Measurements from ENCODE around the gene CALML6.

DNA sequence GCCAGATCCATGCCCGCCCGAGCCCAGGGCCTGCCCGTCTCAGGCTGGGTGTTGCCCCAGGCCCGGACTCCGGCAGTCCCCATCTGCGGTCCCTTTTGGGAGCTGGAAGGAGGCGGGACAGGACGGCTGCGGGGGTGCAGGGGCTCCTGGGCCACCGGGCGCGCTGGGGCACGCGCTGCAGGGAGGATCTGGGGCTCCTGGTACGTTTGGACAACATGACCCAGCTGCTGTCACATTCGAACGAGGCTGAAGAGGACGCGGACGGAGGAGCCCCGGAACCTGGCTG lies 6.6 kb upstream of the CALML6 start:
- TF ChIP-seq, protein P1, sequence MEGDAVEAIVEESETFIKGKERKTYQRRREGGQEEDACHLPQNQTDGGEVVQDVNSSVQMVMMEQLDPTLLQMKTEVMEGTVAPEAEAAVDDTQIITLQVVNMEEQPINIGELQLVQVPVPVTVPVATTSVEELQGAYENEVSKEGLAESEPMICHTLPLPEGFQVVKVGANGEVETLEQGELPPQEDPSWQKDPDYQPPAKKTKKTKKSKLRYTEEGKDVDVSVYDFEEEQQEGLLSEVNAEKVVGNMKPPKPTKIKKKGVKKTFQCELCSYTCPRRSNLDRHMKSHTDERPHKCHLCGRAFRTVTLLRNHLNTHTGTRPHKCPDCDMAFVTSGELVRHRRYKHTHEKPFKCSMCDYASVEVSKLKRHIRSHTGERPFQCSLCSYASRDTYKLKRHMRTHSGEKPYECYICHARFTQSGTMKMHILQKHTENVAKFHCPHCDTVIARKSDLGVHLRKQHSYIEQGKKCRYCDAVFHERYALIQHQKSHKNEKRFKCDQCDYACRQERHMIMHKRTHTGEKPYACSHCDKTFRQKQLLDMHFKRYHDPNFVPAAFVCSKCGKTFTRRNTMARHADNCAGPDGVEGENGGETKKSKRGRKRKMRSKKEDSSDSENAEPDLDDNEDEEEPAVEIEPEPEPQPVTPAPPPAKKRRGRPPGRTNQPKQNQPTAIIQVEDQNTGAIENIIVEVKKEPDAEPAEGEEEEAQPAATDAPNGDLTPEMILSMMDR (IDR thresholded peaks at IDR 0.05) = no peak
- TF ChIP-seq EP300 (IDR thresholded peaks at IDR 0.05) = no peak

Data from tibial nerve (tissue), 4 donors.